Karpas-422 (cell line): ENCODE measurements around the gene SRP54. TPM values are rescaled to one million over a fixed set of nuclear protein-coding genes. Genes with fewer than 3 reads are reported as not detected.

Experiments
- total RNA-seq: library from RNA; depleted of rRNA; stranded (reverse); fragments of >200 nt; shearing (Covaris generic); gene quantifications from 2 replicates; pipeline ENCODE4 v1.2.3, GENCODE V29; 2014; ENCODE audit warnings: low replicate concordance; rRNA removed

Gene SRP54
- total RNA-seq, 1 experiment from 2014 or later, result 115 TPM

Other genes starting within 250 kb of the SRP54 start
- gene BAZ1A, start 107.6 kb upstream of the SRP54 start, total RNA-seq, result 63.7 and 136 TPM in 2 replicates
- 35.6 and 39.2 TPM in 2 replicates for gene FAM177A1, start 63.3 kb downstream of the SRP54 start, total RNA-seq
- gene PPP2R3C, start 139.0 kb downstream of the SRP54 start, total RNA-seq, result 42.1 and 86.2 TPM in 2 replicates
- gene PRORP, start 139.6 kb downstream of the SRP54 start, total RNA-seq, result 58.4 and 60.8 TPM in 2 replicates